ENCODE results near the gene RNF2.

- TF ChIP-seq POLR2AphosphoS5 (IDR thresholded peaks at IDR 0.05) (no peak), CTCF (IDR thresholded peaks at IDR 0.05) (no peak)
Observed at GRCh38 chr1:185059950-185060571, 14.7 kb downstream of the RNF2 start.
